ENCODE data around the gene CCR7. TPM values are rescaled to one million over a fixed set of nuclear protein-coding genes. Genes with fewer than 3 reads are reported as not detected.
"Not testable (repeated sequence)": the region's sequence is repeated elsewhere in the genome, so short reads cannot be mapped to it uniquely, and the experiment has no call there.

Gene CCR7
- total and polyA plus RNA-seq, 2 experiments from 2014 or later: not detected

DNA sequence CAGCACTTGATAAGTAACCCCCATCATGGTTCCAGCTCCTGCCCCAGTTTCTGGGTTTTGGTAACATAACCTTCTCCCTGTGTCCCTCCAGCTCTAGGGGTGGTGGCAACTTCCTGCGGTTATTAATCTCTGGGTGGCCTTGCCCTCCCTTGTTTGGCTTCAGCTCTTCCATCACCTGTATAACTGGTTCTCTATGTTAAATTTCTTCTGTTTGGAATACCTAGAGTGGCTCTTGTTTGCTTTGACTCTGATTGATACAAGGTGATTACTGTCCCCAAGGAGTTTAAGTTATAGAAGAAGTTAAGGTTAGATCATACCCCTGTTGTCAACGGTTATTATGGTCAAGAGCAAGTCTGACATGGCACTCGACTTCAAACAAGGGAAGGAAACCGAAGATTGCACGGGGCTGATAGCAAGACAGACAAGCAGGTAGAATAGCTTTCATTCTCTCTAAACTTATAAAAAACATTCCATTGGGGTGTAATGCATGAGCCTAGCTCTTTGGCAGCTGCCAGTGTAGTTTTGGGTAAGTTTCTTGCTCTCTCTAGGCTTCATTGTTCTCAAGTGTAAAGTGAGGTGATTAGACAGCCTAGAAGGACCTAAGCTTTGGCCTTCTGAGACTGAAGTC lies 11.0 kb upstream of the CCR7 start:
- no peak overlapping the region for H3K27ac ChIP-seq
- H3K36me3 ChIP-seq: no peaks in the 10 kb centered on the region
- TF ChIP-seq, protein P1, sequence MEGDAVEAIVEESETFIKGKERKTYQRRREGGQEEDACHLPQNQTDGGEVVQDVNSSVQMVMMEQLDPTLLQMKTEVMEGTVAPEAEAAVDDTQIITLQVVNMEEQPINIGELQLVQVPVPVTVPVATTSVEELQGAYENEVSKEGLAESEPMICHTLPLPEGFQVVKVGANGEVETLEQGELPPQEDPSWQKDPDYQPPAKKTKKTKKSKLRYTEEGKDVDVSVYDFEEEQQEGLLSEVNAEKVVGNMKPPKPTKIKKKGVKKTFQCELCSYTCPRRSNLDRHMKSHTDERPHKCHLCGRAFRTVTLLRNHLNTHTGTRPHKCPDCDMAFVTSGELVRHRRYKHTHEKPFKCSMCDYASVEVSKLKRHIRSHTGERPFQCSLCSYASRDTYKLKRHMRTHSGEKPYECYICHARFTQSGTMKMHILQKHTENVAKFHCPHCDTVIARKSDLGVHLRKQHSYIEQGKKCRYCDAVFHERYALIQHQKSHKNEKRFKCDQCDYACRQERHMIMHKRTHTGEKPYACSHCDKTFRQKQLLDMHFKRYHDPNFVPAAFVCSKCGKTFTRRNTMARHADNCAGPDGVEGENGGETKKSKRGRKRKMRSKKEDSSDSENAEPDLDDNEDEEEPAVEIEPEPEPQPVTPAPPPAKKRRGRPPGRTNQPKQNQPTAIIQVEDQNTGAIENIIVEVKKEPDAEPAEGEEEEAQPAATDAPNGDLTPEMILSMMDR (IDR thresholded peaks at IDR 0.05; ENCODE audit: low read depth, low read length): no peak
- H3K4me3 ChIP-seq: no peak overlapping the region
- no peak for DNase-seq (ENCODE audit: low read depth in 1 of 2, low spot score in 1 of 2)
- no peaks in the 10 kb centered on the region for H3K27me3 ChIP-seq
- H3K4me1 ChIP-seq (ENCODE audit: low read depth): no peaks in the 10 kb centered on the region
- no peaks in the 10 kb centered on the region for H3K9me3 ChIP-seq (ENCODE audit: low read depth)

DNA sequence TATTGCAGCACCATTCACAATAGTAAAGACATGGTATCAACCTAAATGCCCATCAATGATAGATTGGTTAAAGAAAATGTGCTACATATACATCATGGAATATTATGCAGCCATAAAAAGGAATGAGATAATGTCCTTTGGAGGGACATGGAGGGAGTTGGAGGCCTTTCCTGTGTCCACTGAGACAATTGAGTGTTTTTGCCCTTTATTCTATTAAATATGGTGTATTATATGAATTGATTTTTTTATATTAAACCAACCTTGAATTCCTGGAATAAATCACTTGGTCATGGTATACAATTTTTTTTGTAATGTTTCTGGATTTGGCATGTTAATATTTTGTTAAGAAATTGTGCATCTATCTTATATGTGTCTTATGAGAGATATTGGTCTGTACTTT lies 9.0 kb upstream of the CCR7 start:
- Histone ChIP-seq H3K27ac (no peak overlapping the region), H3K4me3 (no peak overlapping the region), H3K27me3 (no peaks in the 10 kb centered on the region), H3K9me3 (ENCODE audit: low read depth) (no peaks in the 10 kb centered on the region), H3K4me1 (ENCODE audit: low read depth) (no peaks in the 10 kb centered on the region), H3K36me3 (no peaks in the 10 kb centered on the region)
- no peak for DNase-seq (ENCODE audit: low read depth in 1 of 2, low spot score in 1 of 2)
- TF ChIP-seq, protein P1 (IDR thresholded peaks at IDR 0.05; ENCODE audit: low read depth, low read length): no peak

DNA sequence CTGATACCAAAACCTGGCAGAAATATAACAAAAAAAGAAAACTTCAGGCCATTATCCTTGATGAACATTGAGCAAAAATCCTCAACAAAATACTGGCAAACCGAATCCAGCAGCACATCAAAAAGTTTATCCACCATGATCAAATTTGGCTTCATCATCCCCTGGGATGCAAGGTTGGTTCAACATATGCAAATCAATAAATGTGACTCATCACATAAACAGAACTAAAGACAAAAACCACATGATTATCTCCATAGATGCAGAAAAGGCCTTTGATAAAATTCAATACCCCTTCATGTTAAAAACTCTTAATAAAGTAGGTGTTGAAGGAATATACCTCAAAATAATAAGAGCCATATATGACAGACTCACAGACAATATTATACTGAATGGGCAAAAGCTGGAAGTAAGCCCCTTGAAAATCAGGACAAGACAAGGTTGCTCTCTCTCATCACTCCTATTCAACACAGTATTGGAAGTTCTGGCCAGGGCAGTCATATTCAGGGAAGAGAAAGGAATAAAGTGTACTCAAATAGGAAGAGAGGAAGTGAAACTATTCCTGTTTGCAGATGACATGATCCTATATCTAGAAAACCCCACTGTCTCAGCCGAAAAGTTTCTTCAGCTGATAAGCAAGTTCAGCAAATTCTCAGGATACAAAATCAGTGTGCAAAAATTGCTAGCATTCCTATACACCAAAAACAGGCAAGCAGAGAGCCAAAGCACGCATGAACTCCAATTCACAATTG lies 7.1 kb upstream of the CCR7 start:
- H3K4me1 ChIP-seq (ENCODE audit: low read depth); H3K4me3 ChIP-seq; H3K27me3 ChIP-seq; H3K9me3 ChIP-seq (ENCODE audit: low read depth); DNase-seq (ENCODE audit: low read depth in 1 of 2, low spot score in 1 of 2); H3K36me3 ChIP-seq; H3K27ac ChIP-seq: not testable (repeated sequence)

DNA sequence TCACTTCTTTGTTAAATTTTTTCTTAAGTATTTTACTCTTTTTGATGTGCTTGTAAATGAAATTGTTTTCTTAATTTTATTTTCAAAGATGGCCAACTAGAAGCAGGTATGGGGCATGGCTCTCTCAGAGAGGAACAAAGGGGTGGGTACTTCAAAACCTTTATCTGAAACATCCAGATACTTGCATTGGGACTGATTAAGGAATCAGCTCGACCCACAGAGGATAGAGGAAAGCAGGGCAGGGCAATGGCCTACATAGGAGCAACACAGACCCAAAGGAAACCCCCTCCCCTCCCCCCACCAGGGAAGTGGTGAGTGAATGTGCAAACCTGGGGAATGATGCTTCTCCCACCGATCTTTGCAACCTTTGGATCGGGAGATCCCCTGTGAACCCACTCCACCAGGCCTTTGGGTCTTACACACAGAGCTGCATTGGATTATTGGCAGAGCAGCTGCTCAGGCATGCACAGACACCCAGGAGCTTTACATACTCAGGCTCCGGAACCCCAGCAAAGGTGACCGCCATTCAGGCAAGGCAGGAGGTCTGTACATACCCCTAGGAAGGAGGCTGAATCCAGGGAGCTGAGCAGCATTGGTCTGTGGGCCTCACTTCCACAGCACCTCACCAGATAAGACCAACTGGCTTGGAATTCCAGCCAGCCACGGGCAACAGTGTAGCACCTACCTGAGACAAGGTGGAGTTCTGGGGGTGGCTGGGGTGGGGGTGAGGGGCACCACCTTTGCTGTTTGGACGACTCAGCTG lies 3.0 kb upstream of the CCR7 start:
- Histone ChIP-seq H3K4me1 (ENCODE audit: low read depth) (no peaks in the 10 kb centered on the region), H3K9me3 (ENCODE audit: low read depth) (no peaks in the 10 kb centered on the region), H3K27me3 (no peaks in the 10 kb centered on the region), H3K4me3 (no peak overlapping the region), H3K27ac (no peak overlapping the region), H3K36me3 (no peaks in the 10 kb centered on the region)
- TF ChIP-seq, protein P1 (IDR thresholded peaks at IDR 0.05; ENCODE audit: low read depth, low read length): no peak
- DNase-seq (ENCODE audit: low read depth in 1 of 2, low spot score in 1 of 2): no peak

DNA sequence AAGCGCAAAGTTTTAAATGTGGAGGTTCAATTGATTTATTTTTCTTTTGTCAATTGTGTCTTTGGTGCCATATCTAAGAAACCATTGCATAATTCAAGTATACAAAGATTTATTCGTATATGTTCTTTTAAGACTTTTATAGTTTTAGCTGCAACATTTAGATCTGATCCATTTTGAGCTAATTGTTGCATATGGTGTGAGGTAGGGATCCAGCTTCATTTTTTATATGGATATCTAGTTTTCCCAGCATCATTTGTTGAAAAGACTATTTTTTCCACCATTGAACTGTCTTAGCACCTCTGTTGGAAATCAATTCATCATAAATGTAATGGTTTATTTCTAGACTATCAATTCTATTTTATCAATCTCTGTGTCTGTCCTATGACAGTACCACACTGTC lies 2.1 kb upstream of the CCR7 start:
- Histone ChIP-seq H3K9me3 (ENCODE audit: low read depth) (no peaks in the 10 kb centered on the region), H3K36me3 (no peaks in the 10 kb centered on the region), H3K4me3 (no peak overlapping the region), H3K4me1 (ENCODE audit: low read depth) (no peaks in the 10 kb centered on the region), H3K27ac (no peak overlapping the region), H3K27me3 (no peaks in the 10 kb centered on the region)
- TF ChIP-seq, protein P1 (IDR thresholded peaks at IDR 0.05; ENCODE audit: low read depth, low read length): no peak
- no peak for DNase-seq (ENCODE audit: low read depth in 1 of 2, low spot score in 1 of 2)
